SK-N-SH treated with all-trans-retinoic acid at 6 μM for 48 hours (cell line): ENCODE measurements around the gene ITPRIPL2.

Source experiments
- ATAC-seq: fragments of 200-7000 bp; cut with Tn5 transposase; 3 replicates; pipeline ENCODE4 v1.9.1; 2020; ENCODE audit warnings: mild to moderate bottlenecking, moderate library complexity
- ARNTL ChIP-seq: fragments of 450-650 bp; formaldehyde crosslinking; IDR thresholded peaks from 2 replicates; pipeline ENCODE4 v1.5.0; 2020; ENCODE audit warnings: low read depth, mild to moderate bottlenecking, moderate library complexity, borderline replicate concordance
- BACH2 ChIP-seq: fragments of 250-450 bp; sonication (Bioruptor Pico); IDR thresholded peaks from 2 replicates; pipeline ENCODE4 v1.9.0; 2021; ENCODE audit warnings: mild to moderate bottlenecking, borderline replicate concordance
- CSDC2 ChIP-seq: fragments of 250-450 bp; sonication (Bioruptor Pico); IDR thresholded peaks from 2 replicates; pipeline ENCODE4 v1.5.0; 2020; ENCODE audit warnings: mild to moderate bottlenecking, moderate library complexity
- ESRRG ChIP-seq: fragments of 250-450 bp; sonication (Bioruptor Pico); IDR thresholded peaks from 2 replicates; pipeline ENCODE4 v1.6.1; 2021; ENCODE audit warnings: mild to moderate bottlenecking
- GLIS3 ChIP-seq: fragments of 250-450 bp; sonication (Bioruptor Pico); IDR thresholded peaks from 2 replicates; pipeline ENCODE4 v1.5.0; 2020; ENCODE audit warnings: mild to moderate bottlenecking, moderate library complexity
- ISL1 ChIP-seq: fragments of 250-450 bp; sonication (Bioruptor Pico); IDR thresholded peaks from 2 replicates; pipeline ENCODE4 v2.1.2; 2022; ENCODE audit warnings: mild to moderate bottlenecking, moderate library complexity
- PATZ1 ChIP-seq: fragments of 250-450 bp; sonication (Bioruptor Pico); IDR thresholded peaks from 2 replicates; pipeline ENCODE4 v1.8.0; 2020; ENCODE audit warnings: mild to moderate bottlenecking, moderate library complexity, borderline replicate concordance
- POU6F1 ChIP-seq: fragments of 250-450 bp; sonication (Bioruptor Pico); IDR thresholded peaks from 2 replicates; pipeline ENCODE4 v1.8.0; 2021; ENCODE audit warnings: low read depth, mild to moderate bottlenecking, moderate library complexity, borderline replicate concordance
- RARB ChIP-seq: fragments of 250-450 bp; sonication (Bioruptor Pico); IDR thresholded peaks from 2 replicates; pipeline ENCODE4 v1.8.0; 2021; ENCODE audit warnings: mild to moderate bottlenecking, moderate library complexity
- SNAI2 ChIP-seq: fragments of 250-450 bp; sonication (Bioruptor Pico); IDR thresholded peaks from 2 replicates; pipeline ENCODE4 v1.5.0; 2020; ENCODE audit warnings: mild to moderate bottlenecking, moderate library complexity
- TOX ChIP-seq: fragments of 250-450 bp; sonication (Bioruptor Pico); IDR thresholded peaks from 2 replicates; pipeline ENCODE4 v1.8.0; 2021; ENCODE audit warnings: mild to moderate bottlenecking, moderate library complexity, borderline replicate concordance
- ZFP30 ChIP-seq: fragments of 450-650 bp; formaldehyde crosslinking; IDR thresholded peaks from 2 replicates; pipeline ENCODE4 v1.5.0; 2022; ENCODE audit warnings: mild to moderate bottlenecking, moderate library complexity
- ZNF565 ChIP-seq: fragments of 450-650 bp; formaldehyde crosslinking; conservative IDR thresholded peaks from 2 replicates; pipeline ENCODE4 v1.5.0; 2020; ENCODE audit warnings: low read depth, mild to moderate bottlenecking, moderate library complexity
- ZNF8 ChIP-seq: fragments of 450-650 bp; formaldehyde crosslinking; IDR thresholded peaks from 2 replicates; pipeline ENCODE4 v1.5.0; 2020; ENCODE audit warnings: mild to moderate bottlenecking, moderate library complexity
- TF ChIP-seq, protein P1 (sequence below): fragments of 250-450 bp; sonication (Bioruptor Pico); IDR thresholded peaks from 2 replicates; pipeline ENCODE4 v1.5.1; 2021; ENCODE audit warnings: mild to moderate bottlenecking, moderate library complexity
- TF ChIP-seq, protein P2 (sequence below): fragments of 250-450 bp; sonication (Bioruptor Pico); IDR thresholded peaks from 2 replicates; pipeline ENCODE4 v1.5.0; 2020; ENCODE audit warnings: mild to moderate bottlenecking, moderate library complexity
- TF ChIP-seq, protein P3 (sequence below): fragments of 250-450 bp; sonication (Bioruptor Pico); IDR thresholded peaks from 2 replicates; pipeline ENCODE4 v1.5.1; 2020; ENCODE audit warnings: low read depth, mild to moderate bottlenecking, moderate library complexity

Gene ITPRIPL2

GRCh38 chr16:19135201-19135842 is 21.6 kb downstream of the ITPRIPL2 start:
- TF ChIP-seq GLIS3 (CRISPR knock-in tag): no peak
- TF ChIP-seq ZNF8 (CRISPR knock-in tag): no peak
- no peak for TF ChIP-seq CSDC2 (CRISPR knock-in tag)
- TF ChIP-seq ARNTL (CRISPR knock-in tag): no peak
- TF ChIP-seq, protein P1, sequence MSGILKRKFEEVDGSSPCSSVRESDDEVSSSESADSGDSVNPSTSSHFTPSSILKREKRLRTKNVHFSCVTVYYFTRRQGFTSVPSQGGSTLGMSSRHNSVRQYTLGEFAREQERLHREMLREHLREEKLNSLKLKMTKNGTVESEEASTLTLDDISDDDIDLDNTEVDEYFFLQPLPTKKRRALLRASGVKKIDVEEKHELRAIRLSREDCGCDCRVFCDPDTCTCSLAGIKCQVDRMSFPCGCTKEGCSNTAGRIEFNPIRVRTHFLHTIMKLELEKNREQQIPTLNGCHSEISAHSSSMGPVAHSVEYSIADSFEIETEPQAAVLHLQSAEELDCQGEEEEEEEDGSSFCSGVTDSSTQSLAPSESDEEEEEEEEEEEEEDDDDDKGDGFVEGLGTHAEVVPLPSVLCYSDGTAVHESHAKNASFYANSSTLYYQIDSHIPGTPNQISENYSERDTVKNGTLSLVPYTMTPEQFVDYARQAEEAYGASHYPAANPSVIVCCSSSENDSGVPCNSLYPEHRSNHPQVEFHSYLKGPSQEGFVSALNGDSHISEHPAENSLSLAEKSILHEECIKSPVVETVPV: no peak
- no peak for TF ChIP-seq TOX
- no peak for TF ChIP-seq ZNF565 (CRISPR knock-in tag)
- TF ChIP-seq BACH2 (CRISPR knock-in tag): no peak
- ATAC-seq: no peak

GRCh38 chr16:19135896-19136438 is 22.2 kb downstream of the ITPRIPL2 start:
- no peak for TF ChIP-seq SNAI2
- no peak for TF ChIP-seq PATZ1 (CRISPR knock-in tag)
- TF ChIP-seq, protein P2, sequence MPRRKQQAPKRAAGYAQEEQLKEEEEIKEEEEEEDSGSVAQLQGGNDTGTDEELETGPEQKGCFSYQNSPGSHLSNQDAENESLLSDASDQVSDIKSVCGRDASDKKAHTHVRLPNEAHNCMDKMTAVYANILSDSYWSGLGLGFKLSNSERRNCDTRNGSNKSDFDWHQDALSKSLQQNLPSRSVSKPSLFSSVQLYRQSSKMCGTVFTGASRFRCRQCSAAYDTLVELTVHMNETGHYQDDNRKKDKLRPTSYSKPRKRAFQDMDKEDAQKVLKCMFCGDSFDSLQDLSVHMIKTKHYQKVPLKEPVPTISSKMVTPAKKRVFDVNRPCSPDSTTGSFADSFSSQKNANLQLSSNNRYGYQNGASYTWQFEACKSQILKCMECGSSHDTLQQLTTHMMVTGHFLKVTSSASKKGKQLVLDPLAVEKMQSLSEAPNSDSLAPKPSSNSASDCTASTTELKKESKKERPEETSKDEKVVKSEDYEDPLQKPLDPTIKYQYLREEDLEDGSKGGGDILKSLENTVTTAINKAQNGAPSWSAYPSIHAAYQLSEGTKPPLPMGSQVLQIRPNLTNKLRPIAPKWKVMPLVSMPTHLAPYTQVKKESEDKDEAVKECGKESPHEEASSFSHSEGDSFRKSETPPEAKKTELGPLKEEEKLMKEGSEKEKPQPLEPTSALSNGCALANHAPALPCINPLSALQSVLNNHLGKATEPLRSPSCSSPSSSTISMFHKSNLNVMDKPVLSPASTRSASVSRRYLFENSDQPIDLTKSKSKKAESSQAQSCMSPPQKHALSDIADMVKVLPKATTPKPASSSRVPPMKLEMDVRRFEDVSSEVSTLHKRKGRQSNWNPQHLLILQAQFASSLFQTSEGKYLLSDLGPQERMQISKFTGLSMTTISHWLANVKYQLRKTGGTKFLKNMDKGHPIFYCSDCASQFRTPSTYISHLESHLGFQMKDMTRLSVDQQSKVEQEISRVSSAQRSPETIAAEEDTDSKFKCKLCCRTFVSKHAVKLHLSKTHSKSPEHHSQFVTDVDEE (CRISPR knock-in tag): no peak
- no peak for TF ChIP-seq ARNTL (CRISPR knock-in tag)
- TF ChIP-seq GLIS3 (CRISPR knock-in tag): no peak
- TF ChIP-seq ZNF565 (CRISPR knock-in tag): no peak
- TF ChIP-seq, protein P3, sequence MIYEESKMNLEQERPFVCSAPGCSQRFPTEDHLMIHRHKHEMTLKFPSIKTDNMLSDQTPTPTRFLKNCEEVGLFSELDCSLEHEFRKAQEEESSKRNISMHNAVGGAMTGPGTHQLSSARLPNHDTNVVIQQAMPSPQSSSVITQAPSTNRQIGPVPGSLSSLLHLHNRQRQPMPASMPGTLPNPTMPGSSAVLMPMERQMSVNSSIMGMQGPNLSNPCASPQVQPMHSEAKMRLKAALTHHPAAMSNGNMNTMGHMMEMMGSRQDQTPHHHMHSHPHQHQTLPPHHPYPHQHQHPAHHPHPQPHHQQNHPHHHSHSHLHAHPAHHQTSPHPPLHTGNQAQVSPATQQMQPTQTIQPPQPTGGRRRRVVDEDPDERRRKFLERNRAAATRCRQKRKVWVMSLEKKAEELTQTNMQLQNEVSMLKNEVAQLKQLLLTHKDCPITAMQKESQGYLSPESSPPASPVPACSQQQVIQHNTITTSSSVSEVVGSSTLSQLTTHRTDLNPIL: no peak
- no peak for TF ChIP-seq TOX
- TF ChIP-seq BACH2 (CRISPR knock-in tag): no peak
- ATAC-seq: peak; percentile 18; the same call in 1 of the 3 replicates

DNA sequence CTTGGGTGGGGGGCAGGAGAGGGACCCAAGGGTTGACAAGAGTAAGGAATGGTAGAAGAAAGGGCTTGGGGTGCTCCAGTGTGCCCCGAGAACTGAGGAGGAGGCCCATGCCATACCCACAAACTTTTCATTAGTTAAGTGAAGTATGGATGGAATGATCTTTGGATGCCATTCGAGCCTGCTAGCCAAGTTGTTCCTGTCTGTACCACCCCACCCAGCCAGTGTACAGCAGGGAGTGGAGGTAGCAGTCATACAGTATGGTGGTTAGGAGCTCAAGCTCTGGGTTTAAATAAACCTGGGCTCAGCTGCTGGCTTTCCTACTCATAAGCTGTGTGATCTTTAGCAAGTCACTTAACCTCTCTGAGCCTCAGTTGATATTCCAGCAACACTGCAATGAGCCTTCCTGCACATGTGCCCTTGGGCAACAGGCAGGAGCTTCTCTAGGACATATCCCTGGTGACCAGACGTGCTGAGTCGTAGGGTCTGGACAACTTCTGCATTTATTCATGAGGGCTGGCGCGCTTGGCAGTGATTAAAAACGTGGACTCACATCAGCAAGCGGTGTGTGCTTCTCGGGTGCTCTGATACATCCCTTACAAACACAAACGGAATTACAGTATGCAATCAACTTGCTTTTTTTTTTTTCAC is 22.9 kb downstream of the ITPRIPL2 start:
- TF ChIP-seq, protein P3: no peak
- no peak for TF ChIP-seq ZNF565 (CRISPR knock-in tag)
- no peak for TF ChIP-seq ISL1
- no peak for TF ChIP-seq PATZ1 (CRISPR knock-in tag)
- no peak for TF ChIP-seq ZFP30 (CRISPR knock-in tag)
- TF ChIP-seq ZNF8 (CRISPR knock-in tag): no peak
- no peak for TF ChIP-seq ESRRG (CRISPR knock-in tag)
- no peak for TF ChIP-seq POU6F1
- TF ChIP-seq, protein P1: no peak
- no peak for TF ChIP-seq RARB (CRISPR knock-in tag)
- ATAC-seq: peak; percentile 61
